SK-N-MC (cell line): ENCODE measurements around the gene PLEKHG5.

ENCODE experiments used
- EZH2 ChIP-seq: fragments of 200-600 bp; sonication (generic); IDR thresholded peaks from one replicate; pipeline ENCODE4 v1.6.1; 2017; ENCODE audit warnings: antibody characterized with exemption
- POLR2AphosphoS5 ChIP-seq: IDR thresholded peaks from 2 replicates; pipeline ENCODE4 v1.6.1; 2012; ENCODE audit warnings: mild to moderate bottlenecking, low read depth, low read length, borderline replicate concordance

DNA sequence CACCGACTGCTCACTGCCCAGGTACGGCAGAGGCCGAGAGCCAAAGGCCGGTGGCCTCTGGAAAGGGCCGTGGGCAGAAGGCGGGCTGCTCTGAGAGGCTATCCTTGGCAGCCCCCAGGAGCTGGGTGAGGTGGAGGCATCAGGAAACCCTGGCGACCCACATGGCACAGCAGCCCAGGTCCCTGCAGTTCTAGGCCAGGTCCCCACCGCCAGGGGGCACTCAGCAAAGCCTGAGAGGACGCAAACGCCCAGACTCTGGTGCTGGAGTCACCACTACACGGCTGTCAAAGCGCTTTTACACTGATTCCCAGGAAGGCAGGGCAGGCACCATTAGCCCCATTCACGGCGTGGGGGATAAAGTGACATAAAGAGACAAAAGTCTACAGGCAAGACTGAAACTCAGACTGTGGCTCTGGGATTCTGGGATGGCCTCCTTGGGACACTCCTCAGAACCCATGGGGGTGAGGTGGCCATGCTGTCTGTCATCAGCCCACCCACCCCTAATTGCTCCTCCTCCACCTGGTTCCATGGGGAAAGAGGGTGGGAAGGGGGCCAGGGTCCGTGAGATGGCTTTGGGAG, 4.9 kb downstream of the PLEKHG5 start:
- TF ChIP-seq EZH2 (no peak), POLR2AphosphoS5 (no peak)
